Measurements from ENCODE around the gene MT1G. TPM values are rescaled to one million over a fixed set of nuclear protein-coding genes. Genes with fewer than 3 reads are reported as not detected.

Gene MT1G
- polyA plus RNA-seq, 1 of the 3 experiments (the other 2 are of a cell fraction): 1.2 TPM

- TF ChIP-seq USF1 (IDR thresholded peaks at IDR 0.05; ENCODE audit: borderline replicate concordance, low read depth): no peak
- TF ChIP-seq RCOR1 (IDR thresholded peaks at IDR 0.05; ENCODE audit: low read length): no peak
- no peak for TF ChIP-seq JUND (IDR thresholded peaks at IDR 0.05)
- TF ChIP-seq MEF2A (IDR thresholded peaks at IDR 0.05; ENCODE audit: borderline replicate concordance, low read depth): no peak
These were observed 12.0 kb upstream of the MT1G start (continued) for GRCh38 chr16:56679818-56680217.

DNA sequence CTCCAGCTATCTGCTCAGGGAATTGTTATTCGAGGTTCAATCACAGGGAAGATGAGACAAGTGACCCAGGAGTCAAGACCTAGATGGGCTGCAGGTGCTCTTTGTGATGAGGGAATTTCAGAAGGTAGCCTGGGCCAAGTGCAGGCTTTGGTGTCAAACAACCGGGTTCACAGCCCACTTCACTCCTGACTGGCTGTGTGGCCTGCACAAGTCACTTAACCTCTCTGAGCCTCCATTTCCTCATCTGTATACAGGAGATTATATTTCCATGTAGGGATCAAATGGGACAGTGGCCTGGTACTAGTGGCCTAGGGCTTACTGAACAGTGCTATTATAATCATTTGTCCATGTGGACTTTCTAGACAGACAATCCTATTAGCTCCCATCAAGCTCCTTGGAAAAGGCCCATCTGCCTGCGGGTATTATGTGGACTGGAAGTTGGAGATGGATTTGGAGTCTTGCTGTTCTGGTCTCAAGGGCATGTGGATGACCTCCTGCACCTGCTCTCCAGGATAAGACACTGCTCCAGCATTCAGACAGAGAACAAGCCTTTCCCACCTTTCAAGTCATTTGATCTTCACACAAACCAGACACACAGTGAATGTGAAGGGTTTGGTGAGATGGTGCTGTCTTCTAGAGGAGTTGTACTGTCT is 11.3 kb upstream of the MT1G start:
- no peak for TF ChIP-seq ELF1 (IDR thresholded peaks at IDR 0.05)
- no peak for TF ChIP-seq TAF1 (IDR thresholded peaks at IDR 0.05; ENCODE audit: borderline replicate concordance, low read depth, low read length)
- no peak for TF ChIP-seq JUND (IDR thresholded peaks at IDR 0.05)
- TF ChIP-seq CHD2 (IDR thresholded peaks at IDR 0.05; ENCODE audit: low read length, partially characterized antibody): no peak
- no peak for TF ChIP-seq RFX5 (IDR thresholded peaks at IDR 0.05; ENCODE audit: low read length)
- no peak for TF ChIP-seq IRF3 (IDR thresholded peaks at IDR 0.05; ENCODE audit: low read depth, low read length)
- TF ChIP-seq, protein P1, sequence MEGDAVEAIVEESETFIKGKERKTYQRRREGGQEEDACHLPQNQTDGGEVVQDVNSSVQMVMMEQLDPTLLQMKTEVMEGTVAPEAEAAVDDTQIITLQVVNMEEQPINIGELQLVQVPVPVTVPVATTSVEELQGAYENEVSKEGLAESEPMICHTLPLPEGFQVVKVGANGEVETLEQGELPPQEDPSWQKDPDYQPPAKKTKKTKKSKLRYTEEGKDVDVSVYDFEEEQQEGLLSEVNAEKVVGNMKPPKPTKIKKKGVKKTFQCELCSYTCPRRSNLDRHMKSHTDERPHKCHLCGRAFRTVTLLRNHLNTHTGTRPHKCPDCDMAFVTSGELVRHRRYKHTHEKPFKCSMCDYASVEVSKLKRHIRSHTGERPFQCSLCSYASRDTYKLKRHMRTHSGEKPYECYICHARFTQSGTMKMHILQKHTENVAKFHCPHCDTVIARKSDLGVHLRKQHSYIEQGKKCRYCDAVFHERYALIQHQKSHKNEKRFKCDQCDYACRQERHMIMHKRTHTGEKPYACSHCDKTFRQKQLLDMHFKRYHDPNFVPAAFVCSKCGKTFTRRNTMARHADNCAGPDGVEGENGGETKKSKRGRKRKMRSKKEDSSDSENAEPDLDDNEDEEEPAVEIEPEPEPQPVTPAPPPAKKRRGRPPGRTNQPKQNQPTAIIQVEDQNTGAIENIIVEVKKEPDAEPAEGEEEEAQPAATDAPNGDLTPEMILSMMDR (IDR thresholded peaks at IDR 0.05): no peak
- TF ChIP-seq FOXM1 (IDR thresholded peaks at IDR 0.05; ENCODE audit: low read depth): no peak
- TF ChIP-seq MEF2A (IDR thresholded peaks at IDR 0.05; ENCODE audit: borderline replicate concordance, low read depth): no peak
- H4K20me1 ChIP-seq (ENCODE audit: insufficient read depth): no peaks in the 10 kb centered on the region
- POLR2A ChIA-PET: no interaction called here

DNA sequence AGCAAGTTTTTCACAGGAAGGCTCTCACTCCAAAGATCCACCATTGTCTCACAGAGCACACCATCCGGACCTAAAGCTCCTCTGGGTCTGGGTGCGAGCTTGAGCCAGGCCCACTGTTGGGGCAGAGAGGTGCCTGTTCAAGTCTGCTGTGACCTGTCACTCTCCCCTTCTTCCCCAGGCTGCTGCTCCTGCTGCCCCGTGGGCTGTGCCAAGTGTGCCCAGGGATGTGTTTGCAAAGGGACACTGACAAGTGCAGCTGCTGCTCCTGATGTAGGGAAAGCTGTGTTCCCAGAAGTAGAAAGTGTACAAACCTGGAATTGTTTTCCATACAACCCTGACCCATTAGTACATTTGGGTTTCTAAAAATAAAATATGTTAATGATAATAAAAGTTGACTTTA is 9.6 kb upstream of the MT1G start:
- H3K4me2 ChIP-seq: no peak overlapping the region
- H3K79me2 ChIP-seq (ENCODE audit: insufficient read depth): no peaks in the 10 kb centered on the region
- H4K20me1 ChIP-seq (ENCODE audit: insufficient read depth): no peaks in the 10 kb centered on the region
- no peaks in the 10 kb centered on the region for H3F3A ChIP-seq (replicated peaks; ENCODE audit: insufficient read depth)
- 63% methylated on average over 2 of the region's 3 CpGs for WGBS (ENCODE audit: low lambda C conversion rate)
- no peaks in the 10 kb centered on the region for H3K9me3 ChIP-seq
- ChIA-PET CTCF (no interaction called here), POLR2A (no interaction called here)
- H2AFZ ChIP-seq (ENCODE audit: low read depth): no peak overlapping the region
- no peak for DNase-seq
- no peaks in the 10 kb centered on the region for H3K9me2 ChIP-seq
- no peaks in the 10 kb centered on the region for H3K36me3 ChIP-seq (replicated peaks in 1 of 2; ENCODE audit: control insufficient read depth in 1 of 2, insufficient read depth in 2 of 2, low read length in 1 of 2)
- H3K27me3 ChIP-seq (ENCODE audit: insufficient read depth): no peaks in the 10 kb centered on the region
- H3K4me3 ChIP-seq (ENCODE audit: low read depth in 2 of 2, low read length in 1 of 2): no peak overlapping the region
- H3K27ac ChIP-seq (ENCODE audit: low read depth in 2 of 2, low read length in 1 of 2): no peak overlapping the region
- H3K4me1 ChIP-seq (ENCODE audit: control insufficient read depth in 1 of 2, insufficient read depth in 2 of 2, low read depth in 1 of 2, low read length in 1 of 2): peaks cover 0 to 7% of the 10 kb centered on the region in 2 experiments; a peak in 1 of 4 replicates
- H3K9ac ChIP-seq: no peak overlapping the region
- TF ChIP-seq MXI1 (IDR thresholded peaks at IDR 0.05; ENCODE audit: low read depth, low read length): no peak
- no peak for TF ChIP-seq FOSL2 (IDR thresholded peaks at IDR 0.05; ENCODE audit: borderline replicate concordance, low read depth)
- no peak for TF ChIP-seq SMC3 (IDR thresholded peaks at IDR 0.05; ENCODE audit: low read depth, low read length)
- no peak for TF ChIP-seq MEF2A (IDR thresholded peaks at IDR 0.05; ENCODE audit: borderline replicate concordance, low read depth)
- TF ChIP-seq USF2 (IDR thresholded peaks at IDR 0.05; ENCODE audit: borderline replicate concordance, low read depth, low read length): no peak
- TF ChIP-seq EP300 (IDR thresholded peaks at IDR 0.05; ENCODE audit: borderline replicate concordance in 1 of 2, low read depth in 1 of 2, low read length in 1 of 2): no peak
- no peak for TF ChIP-seq EZH2phosphoT487 (IDR thresholded peaks at IDR 0.05; ENCODE audit: borderline replicate concordance, low read depth)
- TF ChIP-seq TCF12 (IDR thresholded peaks at IDR 0.05): no peak
- TF ChIP-seq TAF1 (IDR thresholded peaks at IDR 0.05; ENCODE audit: borderline replicate concordance, low read depth, low read length): no peak
- TF ChIP-seq, protein P2, sequence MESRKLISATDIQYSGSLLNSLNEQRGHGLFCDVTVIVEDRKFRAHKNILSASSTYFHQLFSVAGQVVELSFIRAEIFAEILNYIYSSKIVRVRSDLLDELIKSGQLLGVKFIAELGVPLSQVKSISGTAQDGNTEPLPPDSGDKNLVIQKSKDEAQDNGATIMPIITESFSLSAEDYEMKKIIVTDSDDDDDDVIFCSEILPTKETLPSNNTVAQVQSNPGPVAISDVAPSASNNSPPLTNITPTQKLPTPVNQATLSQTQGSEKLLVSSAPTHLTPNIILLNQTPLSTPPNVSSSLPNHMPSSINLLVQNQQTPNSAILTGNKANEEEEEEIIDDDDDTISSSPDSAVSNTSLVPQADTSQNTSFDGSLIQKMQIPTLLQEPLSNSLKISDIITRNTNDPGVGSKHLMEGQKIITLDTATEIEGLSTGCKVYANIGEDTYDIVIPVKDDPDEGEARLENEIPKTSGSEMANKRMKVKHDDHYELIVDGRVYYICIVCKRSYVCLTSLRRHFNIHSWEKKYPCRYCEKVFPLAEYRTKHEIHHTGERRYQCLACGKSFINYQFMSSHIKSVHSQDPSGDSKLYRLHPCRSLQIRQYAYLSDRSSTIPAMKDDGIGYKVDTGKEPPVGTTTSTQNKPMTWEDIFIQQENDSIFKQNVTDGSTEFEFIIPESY (IDR thresholded peaks at IDR 0.05; ENCODE audit: borderline replicate concordance, low read depth): no peak

More for the DNA sequence above, 11.3 kb upstream of the MT1G start:
- Histone ChIP-seq H3K79me2 (ENCODE audit: insufficient read depth) (peaks cover 9% of the 10 kb centered on the region; the same call in 1 of the 2 replicates), H3K36me3 (replicated peaks in 1 of 2; ENCODE audit: control insufficient read depth in 1 of 2, insufficient read depth in 2 of 2, low read length in 1 of 2) (no peaks in the 10 kb centered on the region), H3K4me3 (ENCODE audit: low read depth in 2 of 2, low read length in 1 of 2) (no peak overlapping the region), H3K4me1 (ENCODE audit: control insufficient read depth in 1 of 2, insufficient read depth in 2 of 2, low read depth in 1 of 2, low read length in 1 of 2) (peaks cover 0 to 25% of the 10 kb centered on the region in 2 experiments; a peak in 2 of 4 replicates), H3K9ac (no peak overlapping the region), H2AFZ (ENCODE audit: low read depth) (no peak overlapping the region), H3K27ac (ENCODE audit: low read depth in 2 of 2, low read length in 1 of 2) (no peak overlapping the region), H3K9me3 (no peaks in the 10 kb centered on the region), H3K4me2 (no peak overlapping the region), H3F3A (replicated peaks; ENCODE audit: insufficient read depth) (no peaks in the 10 kb centered on the region), H3K27me3 (ENCODE audit: insufficient read depth) (no peaks in the 10 kb centered on the region), H3K9me2 (no peaks in the 10 kb centered on the region)
- CTCF ChIA-PET: interaction anchor here (0.9 to 1.6 kb wide), 5 partner anchors 10 to 110 kb away, joined by 3 to 5 read pairs (median 3); no protein-coding TSS in a partner anchor
- no peak for DNase-seq
- 91% methylated on average over 3 of the region's 3 CpGs for WGBS (ENCODE audit: low lambda C conversion rate)

Measured in SK-N-SH (cell line).